ENCODE results near the gene NMNAT2. TPM values are rescaled to one million over a fixed set of nuclear protein-coding genes. Genes with fewer than 3 reads are reported as not detected.

Gene NMNAT2
- total and polyA plus RNA-seq, 2 donors (not counting 3 experiments of a cell fraction or from before 2014, with no cell fraction given) = 0.28 to 0.38 TPM

DNA sequence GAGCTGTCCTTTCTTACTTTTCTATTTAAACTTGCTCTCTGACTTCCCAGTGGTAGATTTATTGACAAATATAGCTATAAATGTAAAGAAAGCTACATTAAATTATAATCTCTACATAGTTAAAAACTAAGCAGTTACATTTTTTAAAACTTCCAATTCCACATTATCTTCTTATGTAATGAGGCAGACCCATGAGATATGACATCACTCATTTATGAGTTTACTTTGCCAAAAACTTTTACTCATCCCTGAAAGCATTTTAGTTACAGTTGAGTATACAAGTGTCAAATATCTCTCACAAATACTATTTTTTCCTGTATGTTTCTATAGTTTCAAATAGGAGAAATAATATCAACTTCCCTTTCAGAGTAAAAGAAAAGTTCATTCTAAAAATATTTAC lies 3.8 kb downstream of the NMNAT2 start:
- no peak overlapping the region for H3K4me3 ChIP-seq (replicated peaks in 1 of 3; ENCODE audit: insufficient read depth in 1 of 3, low read depth in 1 of 3, low read length in 3 of 3)
- POLR2A ChIA-PET = no interaction called here
- no peaks in the 10 kb centered on the region for H4K20me1 ChIP-seq (replicated peaks; ENCODE audit: control insufficient read depth, extremely low read depth, insufficient read depth, low read length)
- H3K9ac ChIP-seq (replicated peaks; ENCODE audit: extremely low read depth, insufficient read depth, low read length) = no peak overlapping the region
- H3K4me2 ChIP-seq (ENCODE audit: insufficient read depth, low read length) = no peak overlapping the region
- H3K36me3 ChIP-seq (ENCODE audit: control insufficient read depth in 2 of 2, extremely low read depth in 1 of 2, insufficient read depth in 2 of 2, low read length in 2 of 2) = no peaks in the 10 kb centered on the region
- FAIRE-seq (no peak), DNase-seq (ENCODE audit: low read depth, low spot score) (no peak)
- intact Hi-C loops (cut with micrococcal nuclease) = no loop called here
- H3K79me2 ChIP-seq (ENCODE audit: control insufficient read depth, insufficient read depth, low read length) = no peaks in the 10 kb centered on the region
- CTCF ChIA-PET = interaction anchor here (0.9 to 1.5 kb wide), 2 partner anchors 11 to 20 kb away, joined by 3 to 6 read pairs; no protein-coding TSS in a partner anchor
- H3K4me1 ChIP-seq (ENCODE audit: control insufficient read depth, extremely low read depth, insufficient read depth, low read length) = peaks cover 3% of the 10 kb centered on the region
- no peak overlapping the region for H2AFZ ChIP-seq (ENCODE audit: low read depth, low read length)
- dilution Hi-C loops (cut with MboI; ENCODE audit: extremely low pct_ligation_motif_present, low sequenced_read_pairs) = no loop called here
- H3K27me3 ChIP-seq (ENCODE audit: control insufficient read depth in 2 of 2, insufficient read depth in 2 of 2, low read length in 2 of 2) = peaks cover 30 to 34% of the 10 kb centered on the region in 2 experiments
- no peak for TF ChIP-seq EZH2 (IDR thresholded peaks at IDR 0.05; ENCODE audit: borderline replicate concordance, low read depth, low read length, severe bottlenecking)
- no peak for TF ChIP-seq POLR2A (IDR thresholded peaks at IDR 0.05; ENCODE audit: low read depth, low read length)
- TF ChIP-seq, protein P1, sequence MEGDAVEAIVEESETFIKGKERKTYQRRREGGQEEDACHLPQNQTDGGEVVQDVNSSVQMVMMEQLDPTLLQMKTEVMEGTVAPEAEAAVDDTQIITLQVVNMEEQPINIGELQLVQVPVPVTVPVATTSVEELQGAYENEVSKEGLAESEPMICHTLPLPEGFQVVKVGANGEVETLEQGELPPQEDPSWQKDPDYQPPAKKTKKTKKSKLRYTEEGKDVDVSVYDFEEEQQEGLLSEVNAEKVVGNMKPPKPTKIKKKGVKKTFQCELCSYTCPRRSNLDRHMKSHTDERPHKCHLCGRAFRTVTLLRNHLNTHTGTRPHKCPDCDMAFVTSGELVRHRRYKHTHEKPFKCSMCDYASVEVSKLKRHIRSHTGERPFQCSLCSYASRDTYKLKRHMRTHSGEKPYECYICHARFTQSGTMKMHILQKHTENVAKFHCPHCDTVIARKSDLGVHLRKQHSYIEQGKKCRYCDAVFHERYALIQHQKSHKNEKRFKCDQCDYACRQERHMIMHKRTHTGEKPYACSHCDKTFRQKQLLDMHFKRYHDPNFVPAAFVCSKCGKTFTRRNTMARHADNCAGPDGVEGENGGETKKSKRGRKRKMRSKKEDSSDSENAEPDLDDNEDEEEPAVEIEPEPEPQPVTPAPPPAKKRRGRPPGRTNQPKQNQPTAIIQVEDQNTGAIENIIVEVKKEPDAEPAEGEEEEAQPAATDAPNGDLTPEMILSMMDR (IDR thresholded peaks at IDR 0.05; ENCODE audit: extremely low read depth in 1 of 2, insufficient read depth in 1 of 2, low read depth in 1 of 2, low read length in 2 of 2) = no peak
- no peak for TF ChIP-seq FOS (IDR thresholded peaks at IDR 0.05; ENCODE audit: borderline replicate concordance, insufficient read depth, low read length)
- TF ChIP-seq, protein P2, sequence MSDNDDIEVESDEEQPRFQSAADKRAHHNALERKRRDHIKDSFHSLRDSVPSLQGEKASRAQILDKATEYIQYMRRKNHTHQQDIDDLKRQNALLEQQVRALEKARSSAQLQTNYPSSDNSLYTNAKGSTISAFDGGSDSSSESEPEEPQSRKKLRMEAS (IDR thresholded peaks at IDR 0.05; ENCODE audit: insufficient read depth, insufficient read length) = no peak
- TF ChIP-seq GATA2 (IDR thresholded peaks at IDR 0.05; ENCODE audit: insufficient read depth, insufficient read length, low read depth, low read length) = no peak
- TF ChIP-seq POLR2AphosphoS5 (IDR thresholded peaks at IDR 0.05; ENCODE audit: insufficient read depth, low read depth, low read length) = no peak
- no peak for TF ChIP-seq MYC (IDR thresholded peaks at IDR 0.05; ENCODE audit: low read depth, low read length)
- TF ChIP-seq JUN (IDR thresholded peaks at IDR 0.05; ENCODE audit: borderline replicate concordance, insufficient read depth, insufficient read length, low read depth) = no peak
- no peaks in the 10 kb centered on the region for H3K9me3 ChIP-seq (replicated peaks; ENCODE audit: control insufficient read depth, insufficient read depth, low read length)
- no TSS peak for BruUV-seq (replicated peaks)
- no peak overlapping the region for H3K27ac ChIP-seq (ENCODE audit: insufficient read depth, low read depth, low read length)
- no peaks in the 10 kb centered on the region for H3K9me1 ChIP-seq (replicated peaks; ENCODE audit: control insufficient read depth, extremely low read depth, insufficient read depth, low read length)
